Spinal cord (tissue), 10 donors: Measurements from ENCODE around the gene EIF4E2. TPM values are rescaled to one million over a fixed set of nuclear protein-coding genes. Genes with fewer than 3 reads are reported as not detected.
A peak's percentile ranks its signal among the peaks of the same experiment; 100 is the strongest.

Experiments
- DNase-seq, 6 donors: peaks; one replicate each; pipeline versions ENCODE4 v3.0.0 to v3.0.0-alpha.2; 2013 to 2015; ENCODE audit warnings: low spot score in 6 of 6, low read depth in 4 of 6
- H3K27ac ChIP-seq: one replicate; pipeline ENCODE4 v1.5.1; 2013; ENCODE audit warnings: low read depth, low read length, control low read depth
- H3K27me3 ChIP-seq: one replicate; pipeline ENCODE4 v1.6.1; 2013; ENCODE audit warnings: low read length; ENCODE audit not compliant: control insufficient read depth, insufficient read depth
- H3K36me3 ChIP-seq: one replicate; pipeline ENCODE4 v1.6.1; 2013; ENCODE audit warnings: low read length; ENCODE audit not compliant: control insufficient read depth, insufficient read depth
- H3K4me1 ChIP-seq: one replicate; pipeline ENCODE4 v1.6.1; 2013; ENCODE audit warnings: low read length; ENCODE audit not compliant: control insufficient read depth, insufficient read depth
- H3K4me3 ChIP-seq: one replicate; pipeline ENCODE4 v1.5.1; 2013; ENCODE audit warnings: low read depth, low read length, control low read depth
- H3K9me3 ChIP-seq: one replicate; pipeline ENCODE4 v1.6.1; 2013; ENCODE audit warnings: low read length; ENCODE audit not compliant: control insufficient read depth, insufficient read depth
- WGBS: methylation state at CpG from one replicate; pipeline ENCODE4 v1.1.5; 2013; ENCODE audit warnings: missing lambda C conversion rate; ENCODE audit not compliant: insufficient coverage; 5-methylcytosine and 5-hydroxymethylcytosine counted together
- polyA plus RNA-seq, 2 donors: library from polyadenylated mRNA; unstranded; fragments of 120-200 nt; gene quantifications; one replicate each; pipeline ENCODE4 v1.2.1, GENCODE V29; 2013; ENCODE audit not compliant: insufficient read length in 2 of 2
- total RNA-seq, 2 donors: library from RNA; depleted of rRNA in 1 of 2; stranded (reverse); fragments of 120-200 nt in 1 of 2; fragments of >200 nt in 1 of 2; gene quantifications; one replicate each; pipeline versions ENCODE4 v1.2.3 to v1.2.4, GENCODE V29; 2013 to 2014
- donor health status: healthy.

EIF4E2 gene
- total and polyA plus RNA-seq, 4 donors: 37.4 to 84.4 (median 72.2) TPM

DNA sequence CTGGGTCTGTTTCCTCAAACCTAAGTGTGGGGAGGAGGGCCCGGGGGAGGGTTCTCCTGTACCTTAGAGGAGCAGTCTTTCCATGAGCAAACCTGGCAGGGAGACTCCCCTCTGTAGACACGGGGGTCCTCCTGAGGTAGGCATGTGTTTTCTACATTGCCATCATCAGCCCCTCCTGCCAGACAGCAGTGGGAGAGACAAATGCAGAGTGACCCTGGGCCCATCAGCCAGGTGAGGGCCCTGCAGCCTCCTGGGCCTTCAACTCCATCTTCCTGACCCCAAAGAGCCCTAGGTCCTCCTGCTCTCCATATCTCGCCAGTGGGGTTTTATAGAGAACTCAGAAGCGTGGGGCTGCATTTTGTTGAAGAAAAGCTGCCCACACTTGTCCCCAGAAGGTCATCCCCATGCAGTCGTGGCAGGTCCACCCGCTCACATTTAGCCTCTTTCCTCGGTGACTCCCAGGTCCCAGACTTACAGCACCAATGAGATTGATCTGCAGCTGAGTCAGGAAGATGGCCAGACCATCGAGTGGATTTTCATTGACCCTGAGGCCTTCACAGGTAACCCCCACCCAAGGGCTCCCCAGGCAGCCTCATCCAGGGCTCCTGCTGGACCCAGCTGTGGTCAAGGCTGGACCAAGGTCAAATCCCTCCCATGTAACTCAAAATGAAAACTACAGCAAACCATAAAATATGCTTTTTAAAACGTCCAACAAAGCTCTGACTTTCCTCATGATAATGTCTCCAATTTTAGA, 8.4 kb upstream of the EIF4E2 start:
- no peaks in the 10 kb centered on the region for H3K27me3 ChIP-seq
- H3K4me1 ChIP-seq: peaks cover 10% of the 10 kb centered on the region
- H3K4me3 ChIP-seq: no peak overlapping the region
- H3K9me3 ChIP-seq: no peaks in the 10 kb centered on the region
- H3K27ac ChIP-seq: no peak overlapping the region
- no peak for DNase-seq
- H3K36me3 ChIP-seq: peaks cover 28% of the 10 kb centered on the region
- 72% methylated on average over 8 of the region's 9 CpGs for WGBS

DNA sequence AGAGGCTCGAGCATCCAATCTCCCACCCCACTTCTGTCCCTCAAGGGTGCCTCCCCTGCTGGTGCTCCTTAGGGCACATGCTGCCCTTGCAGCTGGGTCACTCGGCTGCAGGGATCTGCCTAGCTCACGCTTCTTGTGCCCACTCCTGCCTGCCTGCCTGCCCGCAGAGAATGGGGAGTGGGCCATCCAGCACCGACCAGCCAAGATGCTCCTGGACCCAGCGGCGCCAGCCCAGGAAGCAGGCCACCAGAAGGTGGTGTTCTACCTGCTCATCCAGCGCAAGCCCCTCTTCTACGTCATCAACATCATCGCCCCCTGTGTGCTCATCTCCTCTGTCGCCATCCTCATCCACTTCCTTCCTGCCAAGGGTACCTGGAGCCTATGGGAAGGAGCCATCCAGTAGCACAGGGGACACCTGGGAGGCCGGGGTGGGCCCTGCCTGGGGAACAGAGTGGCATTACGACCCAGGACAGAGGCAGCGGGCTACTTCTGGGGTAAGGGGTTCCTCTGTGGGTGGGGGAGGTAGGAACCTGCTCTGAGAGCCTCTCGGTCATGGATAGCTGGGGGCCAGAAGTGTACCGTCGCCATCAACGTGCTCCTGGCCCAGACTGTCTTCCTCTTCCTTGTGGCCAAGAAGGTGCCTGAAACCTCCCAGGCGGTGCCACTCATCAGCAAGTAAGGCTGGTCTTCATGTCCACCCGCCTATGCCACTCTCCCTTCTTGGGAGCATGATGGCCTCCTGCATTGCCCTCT, 7.6 kb upstream of the EIF4E2 start:
- Histone ChIP-seq H3K27ac (no peak overlapping the region), H3K4me3 (no peak overlapping the region), H3K9me3 (no peaks in the 10 kb centered on the region), H3K27me3 (no peaks in the 10 kb centered on the region), H3K36me3 (peaks cover 32% of the 10 kb centered on the region), H3K4me1 (peaks cover 10% of the 10 kb centered on the region)
- DNase-seq: no peak
- WGBS: 93% methylated on average over 19 of the region's 20 CpGs

DNA sequence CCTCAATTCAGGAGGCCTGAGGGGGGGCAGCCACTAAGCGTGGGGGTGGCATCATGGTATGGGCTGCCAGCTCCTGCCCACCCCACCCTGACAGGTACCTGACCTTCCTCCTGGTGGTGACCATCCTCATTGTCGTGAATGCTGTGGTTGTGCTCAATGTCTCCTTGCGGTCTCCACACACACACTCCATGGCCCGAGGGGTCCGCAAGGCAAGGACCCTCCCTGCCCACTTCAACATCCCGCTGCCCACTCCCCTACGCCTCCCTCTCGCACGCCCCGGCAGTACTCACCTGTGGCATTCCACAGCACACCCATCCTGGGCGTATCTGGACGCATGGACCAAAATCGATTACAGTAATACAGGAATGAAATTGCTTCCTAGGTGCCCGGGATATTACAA, 7.0 kb upstream of the EIF4E2 start:
- Histone ChIP-seq H3K27ac (no peak overlapping the region), H3K4me1 (peaks cover 10% of the 10 kb centered on the region), H3K36me3 (peaks cover 32% of the 10 kb centered on the region), H3K4me3 (no peak overlapping the region), H3K9me3 (no peaks in the 10 kb centered on the region), H3K27me3 (no peaks in the 10 kb centered on the region)
- DNase-seq: no peak
- 94% methylated on average over 10 of the region's 14 CpGs for WGBS

DNA sequence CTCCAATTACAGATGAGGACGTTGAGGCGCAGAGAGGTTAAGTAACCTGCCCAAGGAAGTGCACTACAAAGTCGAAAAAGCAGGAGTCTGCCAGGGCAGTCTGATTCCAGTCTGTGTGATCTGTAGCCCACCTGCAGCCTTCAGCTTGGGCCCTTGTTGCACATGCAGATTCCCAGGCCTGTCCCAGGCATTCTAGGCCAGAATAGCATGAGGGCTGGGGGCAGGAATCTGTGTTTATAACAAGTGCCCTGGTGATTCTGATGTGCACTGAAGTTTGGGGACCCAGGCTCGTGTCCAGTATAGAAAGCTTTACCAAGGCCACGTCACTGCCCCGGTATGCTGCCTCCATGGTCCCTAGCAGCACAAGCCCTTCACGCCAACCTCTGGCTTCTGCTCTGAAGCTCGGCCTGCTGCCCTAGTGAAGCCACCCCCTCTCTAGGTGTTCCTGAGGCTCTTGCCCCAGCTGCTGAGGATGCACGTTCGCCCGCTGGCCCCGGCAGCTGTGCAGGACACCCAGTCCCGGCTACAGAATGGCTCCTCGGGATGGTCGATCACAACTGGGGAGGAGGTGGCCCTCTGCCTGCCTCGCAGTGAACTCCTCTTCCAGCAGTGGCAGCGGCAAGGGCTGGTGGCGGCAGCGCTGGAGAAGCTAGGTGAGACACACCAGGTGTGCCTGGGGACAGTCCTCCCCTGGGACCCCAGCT, 6.4 kb upstream of the EIF4E2 start:
- peaks cover 10% of the 10 kb centered on the region for H3K4me1 ChIP-seq
- DNase-seq: no peak
- peaks cover under 1% of the 10 kb centered on the region for H3K9me3 ChIP-seq
- no peak overlapping the region for H3K27ac ChIP-seq
- peaks cover 32% of the 10 kb centered on the region for H3K36me3 ChIP-seq
- no peaks in the 10 kb centered on the region for H3K27me3 ChIP-seq
- WGBS: 92% methylated on average over 18 of the region's 19 CpGs
- H3K4me3 ChIP-seq: no peak overlapping the region

DNA sequence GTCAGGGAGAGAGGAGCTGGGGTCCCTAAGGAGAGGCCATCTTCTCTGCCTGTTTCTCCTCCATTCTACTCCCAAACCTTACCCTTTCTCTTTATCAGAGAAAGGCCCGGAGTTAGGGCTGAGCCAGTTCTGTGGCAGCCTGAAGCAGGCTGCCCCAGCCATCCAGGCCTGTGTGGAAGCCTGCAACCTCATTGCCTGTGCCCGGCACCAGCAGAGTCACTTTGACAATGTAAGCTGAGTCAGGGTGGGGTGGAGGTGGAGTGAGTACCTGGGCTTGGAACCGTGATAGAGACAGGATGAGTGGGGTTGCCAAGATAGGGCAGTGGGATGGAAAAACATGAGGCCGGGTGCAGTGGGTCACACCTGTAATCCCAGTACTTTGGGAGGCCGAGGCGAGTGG, 5.8 kb upstream of the EIF4E2 start:
- no peak for DNase-seq
- Histone ChIP-seq H3K36me3 (peaks cover 32% of the 10 kb centered on the region), H3K27ac (no peak overlapping the region), H3K27me3 (no peaks in the 10 kb centered on the region), H3K4me3 (no peak overlapping the region), H3K9me3 (peaks cover 2% of the 10 kb centered on the region), H3K4me1 (peaks cover 8% of the 10 kb centered on the region)
- WGBS: 91% methylated on average over 4 of the region's 6 CpGs

DNA sequence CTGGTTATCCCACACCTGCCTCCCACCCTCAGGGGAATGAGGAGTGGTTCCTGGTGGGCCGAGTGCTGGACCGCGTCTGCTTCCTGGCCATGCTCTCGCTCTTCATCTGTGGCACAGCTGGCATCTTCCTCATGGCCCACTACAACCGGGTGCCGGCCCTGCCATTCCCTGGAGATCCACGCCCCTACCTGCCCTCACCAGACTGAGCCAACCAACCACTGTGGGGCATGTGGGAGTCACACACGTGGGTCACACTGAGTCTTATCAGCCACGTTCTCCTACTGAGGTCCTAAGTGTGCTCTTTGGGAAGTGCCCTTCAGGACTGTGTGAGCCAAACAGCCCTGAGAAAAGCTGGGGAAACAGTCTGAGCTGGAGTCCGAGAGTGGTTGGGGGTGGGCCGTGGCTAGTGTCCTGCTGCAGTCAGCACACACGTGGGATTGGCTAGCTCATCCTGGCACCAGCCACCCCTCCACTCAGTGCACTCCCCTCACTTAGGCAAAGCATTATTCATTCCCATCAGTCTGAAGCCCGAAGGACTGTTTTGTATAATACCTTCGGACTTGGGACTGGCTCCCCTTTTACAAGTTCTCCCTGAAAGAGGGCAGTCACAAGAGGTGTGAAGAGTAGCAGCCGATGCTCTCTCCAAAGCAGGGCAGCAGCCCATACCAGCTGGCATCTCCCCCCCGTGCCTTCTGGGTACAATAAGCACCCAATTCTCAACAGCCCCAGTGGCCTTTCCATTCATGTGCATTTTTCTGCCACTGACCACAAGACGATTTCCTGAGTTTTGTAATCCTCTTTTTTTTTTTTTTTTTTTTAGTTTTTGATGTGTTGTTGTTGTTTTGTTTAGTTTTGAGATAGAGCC, 4.7 kb upstream of the EIF4E2 start:
- no peak overlapping the region for H3K27ac ChIP-seq
- H3K4me1 ChIP-seq: peaks cover 4% of the 10 kb centered on the region
- peaks cover 32% of the 10 kb centered on the region for H3K36me3 ChIP-seq
- peaks cover 2% of the 10 kb centered on the region for H3K9me3 ChIP-seq
- H3K27me3 ChIP-seq: no peaks in the 10 kb centered on the region
- no peak overlapping the region for H3K4me3 ChIP-seq
- no peak for DNase-seq
- 91% methylated on average over 14 of the region's 17 CpGs for WGBS

DNA sequence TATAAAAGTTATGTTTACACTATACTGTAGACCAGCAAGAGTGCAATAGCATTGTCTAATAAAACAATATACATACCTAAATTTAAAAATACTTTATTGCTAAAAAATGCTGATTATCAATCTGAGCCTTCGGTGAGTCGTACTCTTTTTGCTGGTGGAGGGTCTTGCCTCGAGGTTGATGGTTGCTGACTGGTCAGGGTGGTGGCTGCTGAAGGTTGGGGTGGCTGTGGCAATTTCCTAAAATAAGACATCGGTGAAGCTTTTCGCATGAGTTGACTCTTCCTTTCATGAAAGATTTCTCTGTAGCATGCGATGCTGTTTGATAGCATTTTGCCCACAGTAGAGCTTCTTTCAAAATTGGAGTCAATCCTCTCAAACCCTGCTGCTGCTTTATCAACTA, 2.5 kb upstream of the EIF4E2 start:
- 100% methylated on average over 2 of the region's 6 CpGs for WGBS
- no peak overlapping the region for H3K4me3 ChIP-seq
- peaks cover 36% of the 10 kb centered on the region for H3K36me3 ChIP-seq
- no peak for DNase-seq
- H3K27me3 ChIP-seq: no peaks in the 10 kb centered on the region
- peaks cover 14% of the 10 kb centered on the region for H3K4me1 ChIP-seq
- peaks cover 2% of the 10 kb centered on the region for H3K9me3 ChIP-seq
- H3K27ac ChIP-seq: no peak overlapping the region

DNA sequence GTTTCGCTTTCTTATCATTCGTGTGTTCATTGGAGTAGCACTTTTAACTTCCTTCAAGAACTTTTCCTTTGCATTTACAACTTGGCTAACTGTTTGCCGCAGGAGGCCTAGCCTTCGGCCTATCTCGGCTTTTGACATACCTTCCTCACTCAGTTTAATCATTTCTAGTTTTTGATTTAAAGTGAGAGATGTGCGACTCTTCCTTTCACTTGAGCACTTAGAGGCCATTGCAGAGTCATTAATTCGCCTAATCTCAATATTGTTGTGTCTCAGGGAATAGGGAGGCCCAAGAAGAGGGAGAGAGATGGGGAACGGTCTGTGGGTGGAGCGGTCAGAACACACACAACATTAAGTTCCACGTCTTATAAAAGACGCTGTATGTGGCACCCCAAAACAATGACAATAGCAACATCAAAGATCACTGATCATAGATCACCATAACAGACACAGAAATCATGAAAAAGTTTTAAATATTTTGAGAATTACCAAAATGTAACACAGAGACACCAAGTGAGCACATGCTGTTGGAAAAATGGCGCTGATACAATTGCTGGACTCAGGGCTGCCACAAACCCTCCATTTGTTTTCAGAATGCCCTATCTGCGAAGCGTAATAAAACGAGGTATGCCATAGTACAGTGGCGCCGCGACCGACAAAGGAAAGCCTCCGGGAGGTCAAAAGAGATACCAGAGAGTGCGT, 685 bp upstream of the EIF4E2 start:
- H3K4me3 ChIP-seq: peak overlapping the region; percentile 93
- H3K4me1 ChIP-seq: peaks cover 14% of the 10 kb centered on the region
- H3K27me3 ChIP-seq: no peaks in the 10 kb centered on the region
- H3K27ac ChIP-seq: peak overlapping the region; percentile 90
- H3K36me3 ChIP-seq: peaks cover 22% of the 10 kb centered on the region
- WGBS: 26% methylated on average over 14 of the region's 21 CpGs
- peak in 1 of 6 donors; percentile 59 for DNase-seq
- peaks cover 2% of the 10 kb centered on the region for H3K9me3 ChIP-seq
